GM12874 (cell line): ENCODE measurements around the gene CMPK1.

ENCODE experiments used
- CTCF ChIP-seq: IDR thresholded peaks from 2 replicates; pipeline ENCODE4 v1.5.1; 2011; ENCODE audit warnings: low read depth, mild to moderate bottlenecking, control low read depth, low read length, moderate library complexity; ENCODE audit not compliant: insufficient read depth

CMPK1 gene

GRCh38 chr1:47399846-47400155, 66.2 kb downstream of the CMPK1 start:
- TF ChIP-seq CTCF, result no peak

GRCh38 chr1:47401761-47402160, 68.2 kb downstream of the CMPK1 start:
- TF ChIP-seq CTCF, result no peak

GRCh38 chr1:47402591-47402990, 69.0 kb downstream of the CMPK1 start:
- no peak for TF ChIP-seq CTCF

GRCh38 chr1:47403321-47403910, 69.8 kb downstream of the CMPK1 start:
- TF ChIP-seq CTCF, result no peak

GRCh38 chr1:47405697-47406096, 72.1 kb downstream of the CMPK1 start:
- TF ChIP-seq CTCF, result no peak

GRCh38 chr1:47406966-47407365, 73.4 kb downstream of the CMPK1 start:
- TF ChIP-seq CTCF, result no peak

GRCh38 chr1:47407481-47407880, 73.9 kb downstream of the CMPK1 start:
- TF ChIP-seq CTCF, result no peak
